Measurements from ENCODE around the gene MUC5B.

DNA sequence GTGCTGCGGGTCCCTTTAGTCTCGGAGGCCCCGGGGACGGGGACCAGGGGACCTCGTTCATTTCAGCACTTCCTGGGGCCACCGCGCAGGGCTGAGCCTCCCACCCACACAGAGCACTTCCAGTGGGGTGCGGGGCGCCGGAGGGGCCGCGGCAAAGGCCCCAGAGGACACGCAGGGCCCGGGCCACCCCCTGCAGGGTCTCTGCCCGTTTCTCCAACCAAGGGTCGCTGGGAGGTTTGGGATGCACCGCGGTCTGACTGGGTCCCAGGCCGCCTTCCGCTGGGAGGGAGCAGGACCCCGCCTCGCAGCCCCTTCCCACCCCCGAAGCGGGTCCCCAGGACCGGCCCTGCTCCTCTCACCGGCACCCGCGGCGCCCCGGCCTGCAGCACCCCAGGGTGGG lies 49.1 kb downstream of the MUC5B start:
- TF ChIP-seq POLR2AphosphoS5 (IDR thresholded peaks at IDR 0.05; ENCODE audit: low read depth, low read length) (no peak), TAF1 (IDR thresholded peaks at IDR 0.05; ENCODE audit: borderline replicate concordance, insufficient read depth, low read length) (no peak)
